Activated CD4-positive, alpha-beta T cell treated with anti-CD3 and anti-CD28 coated beads for 48 hours (primary cell): ENCODE data around the gene ZBTB8B.
A peak's percentile ranks its signal among the peaks of the same experiment; 100 is the strongest.
"Not testable (repeated sequence)": the region's sequence is repeated elsewhere in the genome, so short reads cannot be mapped to it uniquely, and the experiment has no call there.

Experiments
- DNase-seq: peaks from one replicate; pipeline ENCODE4 v3.0.0-alpha.2; 2020

The ZBTB8B gene

DNA sequence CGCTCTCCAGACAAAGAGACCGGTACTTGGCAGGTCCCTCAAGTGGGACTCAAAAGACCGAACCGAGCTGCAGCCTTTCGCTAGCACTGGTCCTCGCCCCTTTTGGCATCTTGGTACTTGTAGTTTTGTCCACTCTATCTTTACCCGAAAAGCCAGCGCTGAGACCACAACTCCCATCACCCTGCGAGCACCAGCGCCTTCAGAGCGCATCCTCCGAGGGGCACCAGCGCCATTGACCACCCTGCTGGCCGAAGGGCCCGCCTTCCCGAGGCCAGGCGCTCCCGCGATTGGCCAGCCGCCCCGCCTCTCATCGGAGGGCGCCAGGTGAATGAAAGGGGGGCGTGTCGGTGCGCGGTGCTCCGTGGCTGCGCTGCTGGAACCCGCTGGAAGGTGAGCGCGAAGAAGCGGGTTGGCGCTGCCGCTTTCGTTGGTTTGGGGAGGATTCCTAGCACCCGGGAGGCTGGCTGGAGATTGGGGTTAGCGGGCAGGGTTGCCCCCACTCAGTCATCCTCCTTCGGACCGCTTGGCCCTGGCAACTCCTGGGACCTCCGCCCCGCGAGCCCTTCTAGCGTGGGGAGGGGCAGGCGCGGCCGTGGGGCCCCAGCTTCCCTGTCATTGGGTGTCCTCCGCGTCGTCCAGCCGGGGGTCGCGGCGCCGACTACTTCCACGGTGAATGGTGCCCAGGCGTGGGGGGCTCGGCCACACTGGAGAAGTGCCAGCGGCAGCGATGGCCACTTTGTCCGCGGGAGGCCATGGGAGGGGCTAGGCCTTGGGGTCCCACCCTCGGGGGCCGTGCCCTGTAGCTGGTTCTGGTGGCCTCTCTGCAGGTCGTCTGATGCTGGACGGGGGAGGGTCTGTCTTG, at the start of gene ZBTB8B:
ZBTB8B (plus strand) TSS at position 357 of the 862 bp plus-strand sequence. CDS start 5,553 bp downstream, outside the sequence.
- DNase-seq: peak; percentile 58

DNA sequence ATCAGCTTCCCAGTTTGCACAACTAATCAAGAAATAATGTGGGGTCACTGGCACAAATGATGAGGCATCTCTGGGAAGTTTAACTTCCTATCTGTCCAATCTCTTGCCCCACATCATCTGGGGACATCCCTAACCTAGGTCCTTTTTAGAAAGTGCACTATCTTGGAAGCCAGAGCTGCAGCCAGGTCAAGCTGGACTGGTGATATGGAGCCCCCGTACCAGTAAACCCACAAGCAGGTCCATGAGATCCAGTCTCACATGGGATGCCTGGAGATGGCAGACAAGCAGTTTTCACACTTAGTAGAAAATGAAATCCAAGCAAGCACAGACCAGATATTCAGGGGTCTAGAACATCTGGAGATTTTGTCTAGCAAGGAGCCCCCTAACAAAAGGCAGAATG, 43.1 kb upstream of the ZBTB8B start:
- DNase-seq: no peak

DNA sequence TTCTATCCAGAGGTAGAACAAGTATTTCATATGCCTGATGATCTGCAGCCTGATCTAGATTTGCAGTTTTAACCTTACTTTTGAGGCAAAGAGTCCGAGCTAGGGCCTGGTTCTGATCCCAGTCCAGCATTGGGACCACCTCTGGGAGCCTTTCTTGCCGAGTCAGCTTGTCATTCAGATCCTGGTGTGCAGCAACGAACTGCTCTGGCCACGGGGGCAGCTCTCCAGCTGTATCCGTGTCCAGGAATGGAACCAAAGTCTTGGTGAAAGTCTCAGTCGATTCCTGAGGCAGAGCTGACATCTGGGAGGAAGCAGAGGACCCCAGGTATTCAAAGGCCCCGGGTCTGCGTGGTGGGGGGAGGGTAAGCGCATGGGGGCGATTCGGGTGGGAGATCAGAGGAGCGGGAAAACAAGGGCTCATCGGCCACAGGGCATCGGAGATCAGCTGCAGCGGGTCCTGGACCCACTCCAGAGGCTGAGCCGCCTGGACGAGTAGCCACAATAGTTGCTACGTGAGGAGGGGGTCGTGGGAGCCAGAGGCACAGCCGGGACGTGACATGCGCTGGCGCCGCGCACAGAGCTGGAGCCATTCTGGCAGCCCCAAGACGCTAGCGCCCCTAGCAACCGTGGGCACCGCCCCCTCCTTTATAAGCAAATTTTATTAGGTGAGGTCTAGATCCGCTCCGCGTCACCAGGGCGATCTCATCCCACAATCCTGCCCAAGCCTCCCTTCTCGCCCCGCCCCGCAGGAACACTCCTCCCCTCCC, 38.2 kb upstream of the ZBTB8B start:
- no peak for DNase-seq

DNA sequence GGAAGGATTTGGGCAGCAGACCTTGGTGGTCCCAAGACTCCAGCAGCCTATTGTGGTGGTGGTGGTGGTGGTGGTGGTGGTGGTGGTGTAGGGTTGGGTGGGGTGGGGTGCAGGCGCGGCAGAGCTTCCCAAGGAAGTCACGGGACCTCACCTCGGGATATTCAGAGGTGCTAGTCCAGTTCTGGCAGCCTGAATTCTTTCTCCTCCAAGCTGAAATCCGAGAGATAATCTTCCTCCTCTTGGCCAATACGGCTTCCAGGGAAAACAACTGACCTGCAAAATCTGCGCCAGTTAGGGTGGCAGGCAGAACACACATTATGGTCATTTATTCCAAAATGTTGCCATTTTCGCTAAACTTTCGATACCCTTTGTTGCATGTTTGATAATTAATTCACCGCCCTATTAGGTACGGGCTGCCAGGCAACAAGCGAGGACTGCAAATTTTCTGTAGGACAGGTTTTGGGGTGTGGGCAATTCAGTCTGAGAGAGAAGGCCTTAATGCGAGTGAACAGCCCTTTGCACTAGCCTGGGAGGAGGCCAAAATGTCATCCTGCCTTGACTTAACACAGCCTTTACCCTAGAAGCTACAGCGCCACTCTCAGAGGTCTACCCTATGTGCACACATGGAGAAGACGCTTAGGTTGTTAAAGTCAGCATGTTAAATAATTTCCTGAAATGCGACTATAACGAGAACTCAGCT, 37.5 kb upstream of the ZBTB8B start:
- no peak for DNase-seq

GRCh38 chr1:32431736-32432400, 33.0 kb upstream of the ZBTB8B start:
- no peak for DNase-seq

- no peak for DNase-seq
Observed at GRCh38 chr1:32438136-32438535, 26.7 kb upstream of the ZBTB8B start.

GRCh38 chr1:32438777-32439176, 26.1 kb upstream of the ZBTB8B start:
- DNase-seq: not testable (repeated sequence)

DNA sequence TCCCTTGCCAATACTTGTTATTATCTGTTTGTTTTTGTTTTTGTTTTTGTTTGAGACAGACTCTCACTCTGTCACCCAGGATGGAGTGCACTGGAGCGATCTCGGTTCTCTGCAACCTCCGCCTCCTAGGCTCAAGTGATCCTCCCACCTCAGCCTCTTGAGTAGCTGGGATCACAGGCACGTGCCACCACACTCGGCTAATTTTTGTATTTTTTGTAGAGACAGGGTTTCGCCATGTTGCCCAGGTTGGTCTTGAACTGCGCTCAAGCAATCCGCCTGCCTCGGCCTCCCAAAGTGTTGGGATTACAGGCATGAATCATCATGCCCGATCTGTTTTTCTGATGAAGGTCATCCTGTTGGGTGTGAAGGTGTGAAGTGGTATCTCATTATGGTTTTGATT, 23.4 kb upstream of the ZBTB8B start:
- not testable (repeated sequence) for DNase-seq

GRCh38 chr1:32447469-32448185, 17.2 kb upstream of the ZBTB8B start:
- no peak for DNase-seq

DNA sequence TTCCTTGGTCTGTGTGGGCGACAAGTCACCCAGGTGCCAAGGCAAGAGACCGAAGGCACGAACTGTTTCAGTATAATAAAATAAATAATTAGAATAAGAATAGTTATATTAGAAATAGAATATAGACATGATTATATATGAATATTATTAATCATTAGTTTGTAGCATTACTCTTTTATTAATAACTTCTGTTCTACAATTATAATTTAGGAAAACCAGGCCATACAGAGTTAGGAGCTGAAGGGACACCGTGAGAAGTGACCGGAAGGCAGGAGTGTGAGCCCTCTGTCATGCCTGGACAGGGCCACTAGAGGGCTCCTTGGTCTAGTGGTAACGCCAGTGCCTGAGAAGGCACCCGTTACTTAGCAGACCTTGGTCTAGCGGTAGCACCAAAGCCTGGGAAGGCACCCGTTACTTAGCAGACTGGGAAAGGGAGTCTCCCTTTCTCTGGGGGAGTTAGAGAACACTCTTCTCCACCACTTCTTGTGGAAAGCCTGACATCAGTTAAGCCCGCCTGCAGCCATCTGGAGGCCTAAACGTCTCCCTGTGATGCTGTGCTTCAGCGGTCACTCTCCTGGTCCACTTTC, 16.6 kb upstream of the ZBTB8B start:
- peak; percentile 63 for DNase-seq

DNA sequence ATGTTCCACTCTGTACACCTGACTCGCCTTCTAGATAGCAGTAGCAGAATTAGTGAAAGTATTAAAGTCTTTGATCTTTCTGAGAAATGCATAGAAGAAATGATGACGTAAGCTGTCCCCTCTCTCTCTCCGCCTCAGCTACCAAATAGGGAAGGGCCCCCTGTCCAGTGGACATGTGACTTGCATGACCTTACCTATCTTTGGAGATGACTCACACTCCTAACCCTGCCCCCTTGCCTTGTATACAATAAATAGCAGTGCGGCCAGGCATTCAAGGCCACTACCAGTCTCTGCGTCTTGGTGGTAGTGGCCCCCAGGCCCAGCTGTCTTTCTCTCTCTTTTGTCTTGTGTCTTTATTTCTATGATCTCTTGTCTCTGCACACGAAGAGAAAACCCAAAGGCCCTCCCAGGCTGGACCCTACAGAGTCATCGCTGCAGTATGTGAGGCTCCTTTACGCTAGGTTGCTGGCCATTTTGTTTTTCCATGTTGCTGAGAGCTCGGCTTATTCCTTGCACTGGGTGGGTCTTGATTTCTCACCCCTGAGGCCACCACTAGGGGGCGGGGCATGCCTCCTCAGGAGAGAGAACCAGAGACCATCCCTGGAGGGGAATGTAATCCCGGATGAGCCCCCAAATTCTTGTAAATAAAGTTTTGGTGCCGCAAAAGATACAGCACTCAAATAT, 16.0 kb upstream of the ZBTB8B start:
- DNase-seq: peak; percentile 39

DNA sequence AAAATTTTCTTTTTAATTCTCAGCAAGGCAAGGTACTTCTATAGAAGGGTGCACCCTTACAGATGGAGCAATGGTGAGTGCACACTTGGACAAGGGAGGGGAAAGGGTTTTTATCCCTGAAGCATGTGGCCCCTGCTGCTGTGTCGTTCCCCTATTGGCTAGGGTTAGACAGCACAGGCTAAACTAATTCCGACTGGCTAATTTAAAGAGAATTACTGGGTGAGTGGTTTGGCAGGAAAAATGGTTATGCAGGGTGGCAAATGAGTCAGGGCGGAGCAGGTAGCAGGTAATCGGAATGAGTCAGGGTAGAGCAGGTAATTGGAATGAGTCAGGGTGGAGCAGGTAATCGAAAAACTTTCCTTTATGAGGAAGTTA, 15.4 kb upstream of the ZBTB8B start:
- DNase-seq: not testable (repeated sequence)

DNA sequence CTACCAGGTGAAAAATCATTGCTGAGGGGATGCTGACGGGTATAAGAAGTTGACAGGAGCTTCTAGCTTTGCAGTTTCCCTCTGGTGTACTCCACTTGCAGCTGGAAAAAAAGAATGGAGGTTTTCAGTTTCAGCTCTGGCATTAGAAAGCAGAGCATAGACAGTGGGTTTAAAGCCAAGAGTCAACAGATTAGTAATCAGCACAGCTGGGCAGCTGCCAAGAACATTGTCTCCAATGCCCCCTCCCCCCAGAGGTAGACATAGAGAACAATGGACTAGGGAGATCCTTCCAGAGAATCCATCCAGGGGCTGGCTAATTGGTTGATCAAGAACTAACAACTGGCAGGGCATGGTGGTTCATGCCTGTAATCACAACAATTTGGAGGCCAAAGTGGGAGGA, 10.1 kb upstream of the ZBTB8B start:
- DNase-seq: no peak

- DNase-seq: no peak
Observed at GRCh38 chr1:32455958-32456357, 8.9 kb upstream of the ZBTB8B start.

DNA sequence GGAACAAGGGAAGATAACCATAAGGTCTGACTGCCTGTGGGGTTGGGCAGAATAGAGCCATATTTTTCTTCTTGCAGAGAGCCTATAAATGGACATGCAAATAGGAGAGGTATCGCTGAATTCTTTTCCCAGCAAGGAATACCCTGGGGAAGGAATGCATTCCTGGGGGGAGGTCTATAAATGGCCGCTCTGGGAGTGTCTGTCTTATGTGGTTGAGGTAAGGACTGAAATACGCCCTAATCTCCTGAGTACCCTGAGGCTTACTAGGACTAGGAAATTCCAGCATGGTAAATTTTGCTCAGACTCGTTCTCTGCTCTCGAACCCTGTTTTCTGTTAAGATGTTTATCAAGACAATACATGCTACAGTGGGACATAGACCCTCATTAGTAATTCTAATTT, 6.1 kb upstream of the ZBTB8B start:
- not testable (repeated sequence) for DNase-seq

- not testable (repeated sequence) for DNase-seq
Observed at GRCh38 chr1:32462977-32463376, 1.9 kb upstream of the ZBTB8B start.

DNA sequence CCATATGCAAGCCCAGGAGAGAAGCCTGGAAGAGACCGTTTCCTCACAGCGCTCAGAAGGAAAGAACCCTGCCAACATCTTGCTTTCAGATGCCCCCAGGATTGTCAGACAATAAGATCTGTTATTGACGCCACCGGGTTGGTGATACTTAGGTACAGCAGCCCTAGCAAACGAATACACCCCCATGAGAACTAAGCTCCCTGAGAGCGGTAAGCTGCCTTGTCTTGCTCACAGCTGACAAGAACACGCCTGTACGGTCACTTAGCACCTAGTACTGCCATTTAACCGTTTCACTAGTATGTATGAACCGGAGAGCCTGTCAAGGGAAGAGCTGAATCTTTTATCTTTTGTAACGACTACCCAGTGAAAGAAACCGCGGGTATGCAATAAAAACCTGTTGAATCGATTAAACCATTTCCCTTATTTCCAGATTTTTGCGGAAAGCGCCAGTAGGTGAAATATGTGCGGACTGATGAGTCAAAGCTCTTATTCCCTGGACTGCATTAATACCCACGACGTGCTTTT, 619 bp upstream of the ZBTB8B start:
- DNase-seq: no peak

- no peak for DNase-seq
Observed at GRCh38 chr1:32465578-32465933, 684 bp downstream of the ZBTB8B start.

DNA sequence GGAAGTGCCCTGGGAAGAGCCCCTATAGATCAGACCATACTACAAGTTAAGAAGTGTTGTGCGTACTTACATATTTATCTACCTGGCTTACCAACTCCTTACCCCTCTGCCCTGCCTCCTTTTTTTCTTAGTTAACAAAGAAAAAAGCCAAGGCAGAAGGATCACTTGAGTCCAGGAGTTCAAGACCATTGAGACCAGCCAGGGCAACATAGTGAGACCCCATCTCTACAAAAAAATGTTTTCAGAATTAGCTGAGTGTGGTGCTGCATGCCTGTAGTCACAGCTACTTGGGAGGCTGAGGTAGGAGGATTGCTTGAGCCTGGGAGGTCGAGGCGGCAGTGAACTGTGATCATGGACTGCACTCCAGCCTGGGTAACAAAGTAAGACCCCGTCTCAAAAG, 1.9 kb downstream of the ZBTB8B start:
- no peak for DNase-seq

- no peak for DNase-seq
Observed at GRCh38 chr1:32468791-32469190, 3.9 kb downstream of the ZBTB8B start.

DNA sequence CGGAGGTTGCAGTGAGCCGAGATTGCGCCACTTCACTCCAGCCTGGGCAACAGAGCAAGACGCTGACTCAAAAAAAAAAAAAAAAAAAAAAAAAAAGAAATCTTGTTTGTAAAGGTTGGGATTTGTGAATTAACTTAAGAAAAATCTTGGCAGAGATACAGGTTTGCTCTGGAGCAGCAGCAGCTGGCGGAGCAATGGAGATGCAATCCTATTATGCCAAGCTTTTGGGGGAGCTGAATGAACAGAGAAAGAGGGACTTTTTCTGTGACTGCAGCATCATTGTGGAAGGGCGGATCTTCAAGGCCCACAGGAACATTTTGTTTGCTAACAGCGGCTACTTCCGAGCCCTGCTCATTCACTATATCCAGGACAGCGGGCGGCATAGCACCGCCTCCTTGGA, 5.6 kb downstream of the ZBTB8B start:
- DNase-seq: no peak
